ENCODE data around the gene APH1B. TPM values are rescaled to one million over a fixed set of nuclear protein-coding genes. Genes with fewer than 3 reads are reported as not detected.

The APH1B gene
- total RNA-seq, 1 experiment from 2014 or later, result 5.8 TPM

- Histone ChIP-seq H4K20me1 (ENCODE audit: insufficient read depth) (no peaks in the 10 kb centered on the region), H3K27me3 (ENCODE audit: insufficient read depth, low read depth) (no peaks in the 10 kb centered on the region), H3K4me1 (replicated peaks; ENCODE audit: insufficient read depth) (no peaks in the 10 kb centered on the region), H3K79me2 (ENCODE audit: low read depth) (no peaks in the 10 kb centered on the region), H2AFZ (no peak overlapping the region), H3K27ac (no peak overlapping the region), H3K36me3 (ENCODE audit: low read depth) (no peaks in the 10 kb centered on the region), H3K4me2 (no peak overlapping the region), H3K9me3 (ENCODE audit: insufficient read depth, low read depth) (no peaks in the 10 kb centered on the region), H3F3A (ENCODE audit: insufficient read depth, low read depth) (no peaks in the 10 kb centered on the region), H3K4me3 (no peak overlapping the region), H3K9me2 (ENCODE audit: insufficient read depth) (no peaks in the 10 kb centered on the region)
- CTCF ChIA-PET, result no interaction called here
- intact Hi-C loops (cut with micrococcal nuclease; ENCODE audit: unreplicated experiment), result no loop called here
- no peak for TF ChIP-seq CTCF (conservative IDR thresholded peaks at IDR 0.05)
- POLR2A ChIA-PET (ENCODE audit: unreplicated experiment), result interaction anchor here (0.6 kb wide), 1 partner anchor 275 kb away, joined by 11 read pairs; no protein-coding TSS in a partner anchor
- BruUV-seq (replicated peaks), result no TSS peak
- no peak for DNase-seq
These were observed 50.4 kb downstream of the APH1B start for GRCh38 chr15:63327648-63328421.

- Histone ChIP-seq H3K36me3 (ENCODE audit: low read depth) (no peaks in the 10 kb centered on the region), H3K79me2 (ENCODE audit: low read depth) (no peaks in the 10 kb centered on the region), H3K9me3 (ENCODE audit: insufficient read depth, low read depth) (no peaks in the 10 kb centered on the region), H3K27me3 (ENCODE audit: insufficient read depth, low read depth) (no peaks in the 10 kb centered on the region), H3K4me3 (no peak overlapping the region), H3K27ac (no peak overlapping the region), H3K4me1 (replicated peaks; ENCODE audit: insufficient read depth) (no peaks in the 10 kb centered on the region), H3K9me2 (ENCODE audit: insufficient read depth) (no peaks in the 10 kb centered on the region), H4K20me1 (ENCODE audit: insufficient read depth) (no peaks in the 10 kb centered on the region), H2AFZ (no peak overlapping the region), H3K4me2 (no peak overlapping the region), H3F3A (ENCODE audit: insufficient read depth, low read depth) (no peaks in the 10 kb centered on the region)
- no TSS peak for BruUV-seq (replicated peaks)
- intact Hi-C loops (cut with micrococcal nuclease; ENCODE audit: unreplicated experiment), result no loop called here
- no peak for DNase-seq
- no peak for TF ChIP-seq CTCF (conservative IDR thresholded peaks at IDR 0.05)
- no peak for TF ChIP-seq EZH2 (IDR thresholded peaks at IDR 0.05; ENCODE audit: low read depth)
- POLR2A ChIA-PET (ENCODE audit: unreplicated experiment), result no interaction called here
- CTCF ChIA-PET, result no interaction called here
These were observed 52.4 kb downstream of the APH1B start for GRCh38 chr15:63329567-63330350.

- BruUV-seq (replicated peaks), result no TSS peak
- Histone ChIP-seq H3K9me2 (ENCODE audit: insufficient read depth) (no peaks in the 10 kb centered on the region), H3K4me2 (no peak overlapping the region), H3K27ac (no peak overlapping the region), H3F3A (ENCODE audit: insufficient read depth, low read depth) (no peaks in the 10 kb centered on the region), H4K20me1 (ENCODE audit: insufficient read depth) (no peaks in the 10 kb centered on the region), H3K27me3 (ENCODE audit: insufficient read depth, low read depth) (no peaks in the 10 kb centered on the region), H3K9me3 (ENCODE audit: insufficient read depth, low read depth) (no peaks in the 10 kb centered on the region), H2AFZ (no peak overlapping the region), H3K79me2 (ENCODE audit: low read depth) (no peaks in the 10 kb centered on the region), H3K4me3 (no peak overlapping the region), H3K4me1 (replicated peaks; ENCODE audit: insufficient read depth) (no peaks in the 10 kb centered on the region), H3K36me3 (ENCODE audit: low read depth) (no peaks in the 10 kb centered on the region)
- ChIA-PET CTCF (no interaction called here), POLR2A (ENCODE audit: unreplicated experiment) (no interaction called here)
- DNase-seq, result no peak
- intact Hi-C loops (cut with micrococcal nuclease; ENCODE audit: unreplicated experiment), result no loop called here
- TF ChIP-seq EZH2 (IDR thresholded peaks at IDR 0.05; ENCODE audit: low read depth) (no peak), CTCF (conservative IDR thresholded peaks at IDR 0.05) (no peak)
These were observed 53.5 kb downstream of the APH1B start for GRCh38 chr15:63330926-63331325.
